KG1 (cell line): ENCODE measurements around the gene ZNF689.
"Not testable (repeated sequence)": the region's sequence is repeated elsewhere in the genome, so short reads cannot be mapped to it uniquely, and the experiment has no call there.

ENCODE experiments used
- DNase-seq: peaks from one replicate; lab custom pipeline; 2025; lab: John Stamatoyannopoulos, UW

ZNF689 gene

DNA sequence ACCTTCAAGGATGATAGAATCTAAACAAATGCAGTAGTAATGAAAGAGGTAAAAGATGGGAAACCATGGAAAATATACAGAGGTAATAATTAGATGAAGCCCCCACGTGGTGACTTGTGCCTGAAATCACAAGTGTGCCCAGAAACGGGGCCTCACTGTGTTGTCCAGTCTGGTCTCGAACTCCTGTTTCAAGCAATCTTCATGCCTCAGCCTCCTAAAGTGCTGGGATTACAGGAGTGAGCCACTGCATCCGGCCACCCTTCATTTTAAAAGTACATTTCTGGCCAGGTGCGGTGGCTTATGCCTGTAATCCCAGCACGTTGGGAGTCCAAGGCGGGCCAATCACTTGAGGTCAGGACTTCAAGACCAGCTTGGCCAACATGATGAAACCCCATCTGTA, 26.4 kb upstream of the ZNF689 start:
- DNase-seq, result no peak

DNA sequence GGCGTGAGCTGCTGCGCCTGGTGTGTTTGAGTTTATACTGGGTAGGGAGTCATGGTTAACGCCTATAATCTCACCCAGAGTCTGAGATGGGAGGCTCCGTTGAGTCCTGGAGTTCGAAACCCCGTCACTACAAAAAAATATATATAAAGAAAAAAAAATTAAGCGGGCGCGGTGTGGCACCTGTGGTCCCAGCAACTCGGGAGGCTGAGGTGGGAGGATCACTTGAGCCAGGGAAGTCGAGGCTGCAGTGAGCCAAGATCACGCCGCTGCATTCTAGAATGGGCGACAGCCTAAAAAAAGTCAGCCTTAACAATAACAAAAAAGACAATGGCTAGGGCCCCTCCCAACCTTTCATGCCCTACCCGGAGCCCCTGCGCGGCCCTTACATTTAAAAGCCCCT, 23.3 kb upstream of the ZNF689 start:
- no peak for DNase-seq

DNA sequence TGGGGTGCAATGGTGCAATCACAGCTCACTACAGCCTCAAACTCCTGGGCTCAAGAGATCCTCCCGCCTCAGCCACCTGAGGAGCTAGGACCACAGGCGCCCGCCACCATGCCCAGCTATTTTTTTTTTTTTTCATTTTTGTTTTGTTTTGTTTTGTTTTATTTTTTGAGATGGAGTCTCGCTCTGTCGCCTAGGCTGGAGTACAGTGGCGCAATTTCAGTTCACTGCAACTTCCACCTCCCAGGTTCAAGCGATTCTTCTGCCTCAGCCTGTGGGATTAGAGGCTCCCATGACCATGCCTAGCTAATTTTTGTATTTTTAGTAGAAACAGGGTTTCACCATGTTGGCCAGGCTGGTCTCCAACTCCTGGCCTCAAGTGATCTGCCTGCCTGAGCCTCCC, 22.3 kb upstream of the ZNF689 start:
- DNase-seq, result not testable (repeated sequence)

DNA sequence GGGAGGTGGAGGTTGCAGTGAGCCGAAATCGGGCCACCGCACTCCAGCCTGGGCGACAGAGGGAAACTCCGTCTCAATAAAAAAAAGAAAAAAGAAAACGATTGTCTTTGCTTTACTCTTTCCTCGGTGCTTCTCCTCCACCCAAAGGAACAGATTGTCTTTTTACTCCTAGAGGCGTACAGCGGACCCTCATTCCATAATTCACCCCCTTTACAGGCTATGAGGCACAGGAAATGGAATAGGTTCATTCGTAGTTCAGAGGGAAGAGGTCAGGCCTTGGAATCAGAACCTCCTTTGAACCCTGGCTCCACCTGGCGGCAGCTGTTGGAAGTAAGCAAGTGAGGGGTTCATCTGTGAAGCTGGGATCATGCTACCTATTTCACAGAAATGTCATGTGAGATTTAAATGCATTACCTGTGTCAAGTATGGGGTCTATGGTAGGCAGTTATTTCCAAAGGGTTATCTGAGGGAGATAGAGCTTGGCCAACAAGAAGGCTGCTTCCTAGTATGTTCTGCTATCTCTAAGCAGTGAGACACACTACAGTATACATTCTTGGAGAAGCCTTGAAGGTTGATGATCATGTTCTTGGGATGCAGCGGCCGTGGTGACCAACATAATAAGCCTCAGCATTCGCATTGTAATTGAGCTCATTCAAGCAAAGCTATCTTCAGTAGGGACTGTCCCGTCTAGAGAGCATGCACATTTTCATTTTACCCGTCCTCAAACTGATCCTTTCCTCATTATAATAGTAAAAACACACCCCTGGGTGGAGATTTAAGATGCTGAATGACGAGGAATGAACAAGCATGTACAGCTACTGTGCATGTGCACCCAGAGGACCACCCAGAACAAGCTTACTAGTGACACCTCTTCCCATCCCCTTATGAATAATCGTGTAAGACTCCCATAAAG, 18.7 kb upstream of the ZNF689 start:
- peak; percentile 45 for DNase-seq

DNA sequence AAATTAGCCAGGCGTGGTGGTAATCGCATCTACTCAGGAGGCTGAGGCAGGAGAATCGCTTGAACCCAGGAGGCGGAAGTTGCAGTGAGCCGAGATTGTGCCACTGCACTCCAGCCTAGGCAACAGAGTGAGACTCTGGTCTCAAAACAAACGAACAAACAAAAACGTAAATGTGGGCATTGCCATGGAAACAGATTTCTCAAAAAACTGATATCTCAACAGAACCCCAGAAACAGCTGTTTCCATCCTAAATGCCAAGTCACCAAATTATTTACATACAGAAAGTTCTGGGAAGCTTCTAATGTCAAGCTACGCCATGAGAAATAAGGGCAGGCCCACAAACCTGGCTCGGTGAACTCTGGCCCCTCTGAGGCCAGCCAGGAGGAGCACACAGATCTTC, 16.0 kb upstream of the ZNF689 start:
- DNase-seq, result no peak

DNA sequence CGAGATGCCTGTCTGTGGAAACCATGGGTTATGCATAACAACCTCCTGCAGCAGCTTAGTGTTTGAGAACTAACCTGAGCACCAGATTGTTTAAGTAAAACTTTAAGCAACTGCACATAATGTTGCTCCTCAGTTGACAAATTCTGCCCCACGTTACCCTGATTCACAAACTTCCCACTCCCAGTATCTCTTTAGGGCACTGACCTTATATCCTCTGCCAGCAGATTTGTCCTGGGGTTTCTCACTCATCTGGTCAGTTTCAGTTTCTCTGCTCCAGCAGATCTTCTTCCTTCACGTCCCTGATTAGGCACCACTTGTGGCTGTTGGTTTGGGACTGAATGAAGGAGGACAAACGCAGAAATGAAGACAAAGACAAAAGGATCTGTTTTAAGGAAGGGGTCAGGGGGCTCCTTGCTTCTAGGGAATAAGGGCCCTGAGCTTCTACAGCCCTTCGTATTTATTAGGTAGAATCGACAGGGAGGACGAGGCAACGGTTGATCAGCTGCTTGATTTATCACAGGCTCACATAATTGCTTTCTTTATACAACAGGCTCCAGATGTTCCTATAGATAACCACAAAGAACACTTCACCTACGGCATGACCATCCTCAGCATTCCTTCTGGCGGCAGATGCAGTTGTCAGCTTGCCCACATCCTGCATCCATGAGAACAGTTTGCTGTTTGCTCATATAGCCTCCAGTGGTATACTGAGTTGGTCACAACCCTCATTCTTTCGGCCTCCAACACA, 13.5 kb upstream of the ZNF689 start:
- no peak for DNase-seq

DNA sequence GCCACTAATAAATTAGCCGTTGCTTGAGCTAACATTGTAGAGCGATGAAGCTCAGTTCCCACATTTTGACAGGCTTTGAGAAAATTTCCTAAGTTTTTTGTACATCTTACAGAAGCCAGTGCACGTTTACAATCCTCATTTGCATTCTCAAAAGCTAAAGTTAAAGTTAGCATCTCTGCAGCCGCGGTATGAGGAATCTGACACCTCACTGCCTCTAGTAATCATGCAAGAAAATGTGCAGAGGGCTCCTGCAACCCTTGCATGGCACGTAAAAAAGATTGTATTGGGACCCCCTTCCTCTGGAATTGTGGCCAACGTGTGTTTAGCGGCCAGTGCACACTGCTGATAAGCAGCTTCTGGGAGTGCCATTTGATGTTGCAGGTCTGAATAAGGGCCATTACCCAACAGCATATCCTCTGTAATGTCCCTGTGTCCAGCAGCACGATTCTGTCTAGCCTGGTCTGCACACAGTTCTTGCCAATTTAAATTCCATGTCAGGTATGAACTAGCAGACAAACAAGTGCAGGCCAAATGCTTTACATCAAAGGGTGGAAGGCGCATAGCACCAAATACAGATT, 12.4 kb upstream of the ZNF689 start:
- no peak for DNase-seq

DNA sequence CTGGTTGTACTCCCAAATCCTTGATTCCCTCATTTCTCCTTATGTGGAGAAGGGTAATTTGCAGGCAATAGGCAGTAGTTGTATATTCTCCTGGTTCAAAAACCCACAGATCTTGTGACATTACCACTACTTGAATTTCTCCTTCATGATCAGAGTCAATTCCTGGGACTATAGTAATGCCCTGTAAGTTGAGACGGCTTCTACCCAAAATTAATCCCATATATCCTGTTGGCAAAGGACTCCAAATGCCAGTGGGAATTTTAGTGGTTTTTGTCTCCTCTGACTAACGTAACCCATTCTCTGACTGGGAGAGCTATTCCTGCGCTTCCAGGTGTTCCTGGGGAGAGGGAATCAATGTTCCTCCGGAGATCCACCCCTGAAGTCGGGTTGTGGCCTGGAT, 11.6 kb upstream of the ZNF689 start:
- DNase-seq, result no peak

DNA sequence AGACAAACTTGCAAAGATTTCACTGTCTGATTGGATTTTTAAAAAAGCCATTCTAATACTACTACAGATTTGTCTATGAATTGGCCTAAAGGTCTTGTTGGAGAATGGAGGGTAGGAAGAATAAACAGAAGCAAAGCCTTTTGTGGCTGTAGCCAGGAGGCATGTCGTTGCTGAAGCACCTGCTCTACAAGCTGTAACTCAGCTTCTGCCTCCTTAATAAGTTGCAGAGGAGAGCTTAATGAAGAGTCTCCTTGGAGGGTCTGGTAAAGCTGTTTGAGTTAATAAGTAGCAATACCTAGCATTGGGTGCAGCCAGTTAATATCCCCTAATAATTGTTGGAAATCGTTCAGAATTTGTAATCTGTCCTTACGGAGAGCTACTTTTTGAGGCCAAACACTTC, 10.0 kb upstream of the ZNF689 start:
- no peak for DNase-seq

DNA sequence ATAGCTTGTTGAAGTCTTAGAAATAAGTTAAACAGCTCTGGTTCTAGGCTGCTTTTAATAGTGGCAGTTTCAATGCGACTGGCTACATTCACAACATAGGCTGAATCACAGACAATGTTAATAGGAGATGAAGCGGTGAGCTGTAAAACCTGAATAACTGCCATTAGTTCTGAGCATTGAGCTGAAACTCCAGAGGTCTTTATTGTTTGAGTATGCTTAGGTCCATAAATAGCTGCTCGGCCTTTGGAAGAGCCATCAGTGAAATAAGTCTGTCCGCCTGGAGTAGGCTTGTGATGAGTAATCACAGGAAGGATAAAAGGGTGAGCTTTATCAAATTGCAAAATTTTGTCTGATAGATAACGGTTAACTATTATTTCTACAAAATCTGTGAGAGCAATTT, 9.4 kb upstream of the ZNF689 start:
- DNase-seq, result no peak

DNA sequence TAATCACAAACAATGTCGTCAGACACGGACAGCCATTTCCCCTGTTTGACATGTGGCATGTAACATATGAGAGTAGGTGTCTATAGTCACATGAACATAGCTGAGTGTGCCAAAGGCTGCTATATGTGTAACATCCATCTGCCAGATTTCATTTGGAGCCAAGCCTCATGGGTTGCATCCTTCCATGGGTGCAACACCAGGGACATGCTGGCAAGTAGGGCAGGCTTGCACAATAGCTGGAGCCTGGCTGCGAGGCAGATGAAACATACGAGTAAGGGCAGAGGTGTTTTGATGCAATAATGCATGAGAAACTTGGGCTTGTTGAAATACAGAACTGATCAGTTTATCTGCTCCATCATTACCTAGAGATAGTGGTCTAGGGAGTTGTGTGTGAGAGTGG, 9.0 kb upstream of the ZNF689 start:
- no peak for DNase-seq

DNA sequence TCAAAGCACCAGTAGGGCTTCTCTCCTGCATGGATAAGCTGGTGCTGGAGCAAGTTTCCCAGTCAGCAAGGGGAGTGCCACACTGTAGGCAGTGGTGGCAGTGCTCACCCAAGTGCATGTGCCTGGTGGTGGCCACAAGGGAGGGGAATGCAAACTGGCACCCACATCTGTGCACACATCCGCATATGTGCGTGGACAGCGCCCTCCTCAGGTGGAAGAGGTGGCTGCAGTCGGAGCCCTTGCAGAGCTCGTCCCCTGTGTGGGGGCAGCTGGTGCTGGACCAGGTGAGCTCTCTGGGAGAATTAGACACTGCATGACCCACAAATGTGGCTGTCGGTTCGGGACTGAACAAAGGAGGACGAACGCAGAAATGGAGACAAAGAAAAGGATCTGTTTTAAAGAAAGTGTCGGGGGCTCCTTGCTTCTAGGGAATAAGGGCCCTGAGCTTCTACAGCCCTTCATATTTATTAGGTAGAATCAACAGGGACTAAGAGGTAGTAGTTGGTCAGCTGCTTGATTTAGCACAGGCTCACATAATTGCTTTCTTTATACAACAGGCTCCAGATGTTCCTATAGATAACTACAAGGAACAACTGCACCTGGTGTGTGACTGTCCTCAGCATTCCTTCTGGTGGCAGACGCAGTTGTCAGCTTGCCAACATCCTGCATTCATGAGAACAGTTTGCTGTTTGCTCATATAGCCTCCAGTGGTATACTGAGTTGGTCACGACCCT, 5.3 kb upstream of the ZNF689 start:
- DNase-seq, result no peak

DNA sequence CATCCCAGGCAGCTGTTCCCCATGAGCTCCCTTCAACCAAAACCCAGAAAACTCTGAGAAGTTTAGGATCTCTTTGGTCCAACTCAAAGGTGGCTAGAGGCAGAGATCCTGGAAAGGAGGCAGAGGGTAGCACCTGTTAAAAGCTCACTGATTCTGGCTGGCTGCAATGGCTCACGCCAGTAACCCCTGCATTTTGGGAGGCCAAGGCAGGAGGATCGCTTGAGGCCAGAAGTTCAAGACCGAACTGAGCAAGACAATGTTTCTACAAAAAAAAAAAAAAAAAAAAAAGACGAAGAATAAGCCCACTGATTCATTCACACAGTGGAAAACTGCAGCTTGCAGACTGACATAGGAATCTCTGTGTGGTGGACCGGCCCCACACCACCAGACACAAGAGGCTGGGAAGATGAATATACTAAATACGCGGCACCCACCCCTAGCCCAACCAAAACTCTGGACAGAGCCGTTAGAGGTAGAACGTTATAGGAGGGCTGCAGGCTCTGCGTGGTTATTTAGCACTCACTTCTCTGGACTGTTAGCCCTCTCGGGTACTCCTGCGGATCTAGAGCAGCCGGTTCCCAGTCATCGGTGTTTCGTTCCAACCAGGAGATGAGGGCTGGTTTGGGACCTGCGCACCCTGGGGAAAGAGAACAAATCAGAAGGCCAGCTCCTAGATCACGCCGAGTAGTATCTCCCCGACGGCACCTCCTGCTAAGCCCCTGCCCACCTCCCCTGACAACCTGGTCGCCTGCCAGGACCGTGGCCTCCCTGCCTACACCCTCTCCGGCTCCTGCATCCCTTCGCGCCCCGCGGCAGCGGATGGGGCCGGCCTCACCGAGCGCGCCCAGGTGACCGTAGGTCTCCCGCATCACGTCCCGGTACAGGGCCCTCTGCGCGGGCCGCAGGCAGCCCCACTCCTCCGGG, 925 bp downstream of the ZNF689 start:
- no peak for DNase-seq

DNA sequence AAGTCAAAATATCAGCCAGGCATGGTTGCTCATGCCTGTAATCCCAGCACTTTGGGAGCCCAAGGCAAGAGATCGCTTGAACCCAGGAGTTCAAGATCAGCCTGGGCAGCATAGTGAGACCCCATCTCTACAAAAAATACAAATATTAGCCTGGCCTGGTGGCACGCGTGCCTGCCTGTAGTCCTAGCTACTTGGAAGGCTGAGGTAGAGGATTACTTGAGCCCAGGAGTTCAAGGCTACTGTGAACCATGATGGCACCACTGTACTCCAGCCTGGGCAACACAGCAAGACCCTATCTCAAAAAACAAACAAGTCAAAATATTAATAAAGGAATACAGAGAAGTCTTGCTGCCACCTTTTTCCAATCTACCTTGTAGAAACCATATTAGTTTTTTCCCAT, 4.2 kb downstream of the ZNF689 start:
- DNase-seq, result no peak

DNA sequence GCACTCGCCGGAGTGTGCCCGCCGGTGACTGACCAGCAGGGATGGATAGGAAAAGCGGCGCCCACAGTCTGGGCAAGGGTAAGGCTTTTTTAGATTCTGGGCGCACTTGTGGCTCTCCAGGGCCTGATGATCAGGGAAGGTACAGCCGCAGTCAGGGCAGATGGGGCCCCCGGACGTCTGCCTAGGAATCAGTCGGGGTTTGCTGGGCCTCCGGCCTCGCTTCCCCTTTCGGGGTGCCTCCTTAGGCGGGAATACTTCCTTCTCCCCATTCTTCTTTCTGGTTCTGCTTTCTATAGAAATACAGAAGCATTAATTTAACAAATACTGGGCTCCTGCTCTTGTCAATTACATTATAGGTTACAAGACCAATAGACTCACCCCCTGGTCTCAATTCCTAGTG, 5.0 kb downstream of the ZNF689 start:
- DNase-seq, result no peak

DNA sequence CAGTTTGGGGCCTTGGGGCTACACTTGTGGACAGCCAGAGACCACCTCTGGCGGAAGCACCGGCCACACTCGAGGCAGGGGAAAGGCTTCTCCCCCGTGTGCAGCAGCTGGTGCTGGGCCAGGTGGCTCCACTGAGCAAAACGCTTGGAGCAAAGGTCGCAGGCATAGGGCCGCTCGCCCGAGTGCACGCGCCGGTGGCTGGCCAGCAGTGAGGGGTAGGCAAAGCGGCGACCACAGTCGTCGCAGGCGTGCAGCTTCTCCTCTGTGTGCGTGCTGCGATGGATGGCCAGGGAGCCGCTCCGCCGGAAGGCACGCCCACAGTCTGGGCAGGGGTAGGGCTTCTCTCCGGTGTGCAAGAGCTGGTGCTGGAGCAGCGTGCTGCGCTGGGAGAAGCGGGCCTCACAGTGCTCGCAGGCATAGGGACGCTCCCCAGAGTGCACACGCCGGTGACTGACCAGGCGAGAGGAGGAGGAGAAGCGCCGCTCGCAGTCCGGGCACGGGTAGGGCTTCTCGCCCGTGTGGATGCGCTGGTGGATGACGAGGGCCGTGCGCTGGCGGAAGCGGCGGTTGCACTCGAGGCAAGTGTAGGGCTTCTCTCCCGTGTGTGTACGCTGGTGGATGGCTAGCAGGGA, 5.8 kb downstream of the ZNF689 start:
- DNase-seq, result no peak

DNA sequence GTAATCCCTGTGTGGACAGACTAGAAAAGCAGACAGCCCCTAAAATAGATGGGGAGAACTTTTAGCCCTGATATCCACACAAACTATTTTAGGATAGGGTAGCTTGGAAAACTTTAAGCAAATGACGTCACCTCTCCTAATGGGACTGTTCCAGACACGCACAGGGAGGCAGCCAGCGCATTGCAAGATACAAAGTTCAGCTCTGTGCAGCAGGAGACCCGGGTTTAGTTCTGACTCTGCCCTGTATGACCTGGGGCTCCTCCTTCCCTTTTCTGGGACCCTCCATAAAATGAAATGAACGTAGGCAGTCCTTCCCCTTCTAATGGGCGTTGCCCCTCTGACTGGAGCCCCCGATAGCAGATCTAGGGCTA, 6.3 kb downstream of the ZNF689 start:
- DNase-seq, result no peak

DNA sequence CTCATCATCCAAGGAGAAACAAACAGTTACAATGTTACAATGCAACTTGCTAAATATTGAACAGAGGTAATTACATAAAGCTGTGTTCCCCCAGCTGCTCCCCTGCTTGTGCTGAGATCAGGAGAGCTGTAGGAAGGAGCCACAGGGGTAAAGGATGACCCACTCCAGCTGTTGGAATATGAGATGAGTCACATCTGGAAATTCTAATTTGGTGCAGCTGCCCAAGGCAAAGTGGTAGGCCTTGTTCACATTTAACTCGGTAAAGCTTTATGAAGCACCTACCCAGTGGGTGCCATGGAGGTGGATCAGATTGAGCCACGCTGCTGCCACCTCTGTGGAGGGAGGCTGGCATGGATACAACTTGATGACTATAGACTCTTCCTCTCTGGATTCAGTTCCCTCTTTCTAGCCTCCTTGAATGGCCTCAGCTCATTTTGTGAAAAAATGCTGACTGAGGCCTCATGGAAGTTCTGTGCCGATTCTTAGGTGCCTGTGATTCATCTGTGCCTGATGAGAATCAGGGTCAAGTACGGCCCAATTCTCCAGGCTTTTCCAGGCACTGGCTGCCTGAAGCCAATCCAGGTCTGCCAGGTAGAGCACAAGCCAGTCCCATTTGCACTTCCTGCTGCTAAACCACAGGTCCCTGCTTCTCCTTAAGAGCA, 7.4 kb downstream of the ZNF689 start:
- no peak for DNase-seq

DNA sequence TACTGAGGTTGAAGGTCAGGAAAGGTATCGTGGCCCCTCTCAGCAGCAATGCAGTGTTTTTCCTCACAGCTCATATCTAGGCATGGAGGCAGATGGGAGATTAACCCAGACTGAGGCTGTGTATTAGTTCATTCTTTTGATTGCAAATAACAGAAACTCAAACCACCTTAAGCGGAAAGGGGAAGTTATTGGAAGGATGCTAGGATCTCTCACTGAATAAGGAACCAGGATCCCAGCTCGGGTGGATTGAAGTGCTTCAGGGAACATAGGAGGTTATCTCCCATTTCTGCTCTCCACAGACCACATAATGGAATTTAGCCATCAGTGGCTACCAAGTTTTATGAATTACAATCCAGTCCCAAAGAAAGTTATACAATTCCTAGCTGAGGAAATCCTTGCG, 8.2 kb downstream of the ZNF689 start:
- no peak for DNase-seq

DNA sequence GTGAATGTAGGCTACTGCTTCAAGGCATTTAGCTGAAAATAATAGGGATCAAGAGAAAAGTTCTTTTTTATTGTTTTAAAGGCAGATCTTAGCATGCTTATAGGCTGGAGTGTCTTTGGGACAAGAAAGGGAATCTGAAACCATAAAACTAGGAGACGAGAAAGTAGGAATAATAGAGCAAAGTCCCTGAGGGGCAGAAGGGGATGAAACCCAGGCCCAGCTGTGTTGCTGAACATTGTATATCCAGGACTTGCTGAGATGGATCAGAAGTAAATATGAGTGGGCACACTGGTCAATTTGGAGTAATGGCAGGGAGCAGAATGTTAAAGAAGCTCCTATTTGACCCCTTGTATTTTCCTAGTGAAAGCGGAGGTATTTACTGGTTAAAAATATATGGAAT, 9.3 kb downstream of the ZNF689 start:
- no peak for DNase-seq
